Measurements from ENCODE around the gene SSTR5.

The SSTR5 gene

GRCh38 chr16:1105888-1106620 is 33.5 kb downstream of the SSTR5 start:
- H3K4me3 ChIP-seq (ENCODE audit: low read depth, low read length) = no peak overlapping the region
- H3K23ac ChIP-seq (ENCODE audit: low read length) = no peak overlapping the region
- H3K14ac ChIP-seq (ENCODE audit: low read length) = no peak overlapping the region
- no peaks in the 10 kb centered on the region for H3K79me2 ChIP-seq (ENCODE audit: control insufficient read depth, insufficient read depth, low read length, poor library complexity)
- no peak overlapping the region for H3K27ac ChIP-seq (ENCODE audit: low read depth, low read length)
- no peak overlapping the region for H2BK5ac ChIP-seq (ENCODE audit: low read depth, low read length, poor library complexity)
- no peak overlapping the region for H4K91ac ChIP-seq (ENCODE audit: low read depth, low read length)
- no peaks in the 10 kb centered on the region for H3K27me3 ChIP-seq (ENCODE audit: insufficient read depth, low read length)
- no peak overlapping the region for H3K4ac ChIP-seq (ENCODE audit: low read depth, low read length)
- no peaks in the 10 kb centered on the region for H3K36me3 ChIP-seq (ENCODE audit: control insufficient read depth in 1 of 2, insufficient read depth in 2 of 2, low read length in 2 of 2)
- no peak overlapping the region for H2BK12ac ChIP-seq (ENCODE audit: low read length)
- H3K4me2 ChIP-seq (ENCODE audit: low read length) = no peak overlapping the region
- H3K18ac ChIP-seq (ENCODE audit: low read length) = no peak overlapping the region
- no peak overlapping the region for H2AK5ac ChIP-seq (ENCODE audit: low read length)
- no peak overlapping the region for H2AFZ ChIP-seq (ENCODE audit: insufficient read depth, low read length, poor library complexity)
- H3K9me3 ChIP-seq (ENCODE audit: insufficient read depth, low read depth, low read length) = no peaks in the 10 kb centered on the region
- no peak overlapping the region for H4K8ac ChIP-seq (ENCODE audit: low read depth, low read length)
- peaks cover 6% of the 10 kb centered on the region in 2 experiments for H3K4me1 ChIP-seq (ENCODE audit: control insufficient read depth in 1 of 2, insufficient read depth in 2 of 2, low read length in 2 of 2)
- DNase-seq = peak; percentile 32 to 51
- no peak overlapping the region for H4K12ac ChIP-seq (ENCODE audit: low read depth, low read length)
- H3K79me1 ChIP-seq (ENCODE audit: low read length) = peaks cover 3% of the 10 kb centered on the region
- no CpG with 5 or more reads among the region's 26 CpGs for WGBS (ENCODE audit: extremely low coverage, insufficient coverage, insufficient read length)
- H2BK120ac ChIP-seq (ENCODE audit: insufficient read depth, low read length, poor library complexity) = no peak overlapping the region
- no peak overlapping the region for H3K9ac ChIP-seq (ENCODE audit: low read length)

- H3K23ac ChIP-seq (ENCODE audit: low read length) = no peak overlapping the region
- H2BK12ac ChIP-seq (ENCODE audit: low read length) = no peak overlapping the region
- H2BK5ac ChIP-seq (ENCODE audit: low read depth, low read length, poor library complexity) = no peak overlapping the region
- H3K9me3 ChIP-seq (ENCODE audit: insufficient read depth, low read depth, low read length) = no peaks in the 10 kb centered on the region
- no peak for DNase-seq
- peaks cover 6% of the 10 kb centered on the region in 2 experiments for H3K4me1 ChIP-seq (ENCODE audit: control insufficient read depth in 1 of 2, insufficient read depth in 2 of 2, low read length in 2 of 2)
- no peak overlapping the region for H2BK120ac ChIP-seq (ENCODE audit: insufficient read depth, low read length, poor library complexity)
- H2AK5ac ChIP-seq (ENCODE audit: low read length) = no peak overlapping the region
- no peaks in the 10 kb centered on the region for H3K27me3 ChIP-seq (ENCODE audit: insufficient read depth, low read length)
- H4K91ac ChIP-seq (ENCODE audit: low read depth, low read length) = no peak overlapping the region
- no peak overlapping the region for H3K4me2 ChIP-seq (ENCODE audit: low read length)
- H3K14ac ChIP-seq (ENCODE audit: low read length) = no peak overlapping the region
- H3K79me1 ChIP-seq (ENCODE audit: low read length) = peaks cover 3% of the 10 kb centered on the region
- H3K18ac ChIP-seq (ENCODE audit: low read length) = no peak overlapping the region
- H3K27ac ChIP-seq (ENCODE audit: low read depth, low read length) = no peak overlapping the region
- no peak overlapping the region for H2AFZ ChIP-seq (ENCODE audit: insufficient read depth, low read length, poor library complexity)
- no peak overlapping the region for H3K4me3 ChIP-seq (ENCODE audit: low read depth, low read length)
- no peak overlapping the region for H3K4ac ChIP-seq (ENCODE audit: low read depth, low read length)
- H4K8ac ChIP-seq (ENCODE audit: low read depth, low read length) = no peak overlapping the region
- no CpG with 5 or more reads among the region's 16 CpGs for WGBS (ENCODE audit: extremely low coverage, insufficient coverage, insufficient read length)
- no peak overlapping the region for H4K12ac ChIP-seq (ENCODE audit: low read depth, low read length)
- no peaks in the 10 kb centered on the region for H3K36me3 ChIP-seq (ENCODE audit: control insufficient read depth in 1 of 2, insufficient read depth in 2 of 2, low read length in 2 of 2)
- H3K79me2 ChIP-seq (ENCODE audit: control insufficient read depth, insufficient read depth, low read length, poor library complexity) = no peaks in the 10 kb centered on the region
- H3K9ac ChIP-seq (ENCODE audit: low read length) = no peak overlapping the region
Measured at GRCh38 chr16:1106659-1107058, 34.1 kb downstream of the SSTR5 start.

GRCh38 chr16:1107141-1107540 is 34.6 kb downstream of the SSTR5 start:
- H3K27ac ChIP-seq (ENCODE audit: low read depth, low read length) = no peak overlapping the region
- peaks cover 6% of the 10 kb centered on the region in 2 experiments for H3K4me1 ChIP-seq (ENCODE audit: control insufficient read depth in 1 of 2, insufficient read depth in 2 of 2, low read length in 2 of 2)
- no peak overlapping the region for H4K8ac ChIP-seq (ENCODE audit: low read depth, low read length)
- no peak overlapping the region for H2BK120ac ChIP-seq (ENCODE audit: insufficient read depth, low read length, poor library complexity)
- no peak overlapping the region for H3K14ac ChIP-seq (ENCODE audit: low read length)
- no peak overlapping the region for H3K4ac ChIP-seq (ENCODE audit: low read depth, low read length)
- no peak overlapping the region for H3K23ac ChIP-seq (ENCODE audit: low read length)
- no CpG with 5 or more reads among the region's 22 CpGs for WGBS (ENCODE audit: extremely low coverage, insufficient coverage, insufficient read length)
- H3K4me3 ChIP-seq (ENCODE audit: low read depth, low read length) = no peak overlapping the region
- H4K91ac ChIP-seq (ENCODE audit: low read depth, low read length) = no peak overlapping the region
- DNase-seq = no peak
- H4K12ac ChIP-seq (ENCODE audit: low read depth, low read length) = no peak overlapping the region
- H2AK5ac ChIP-seq (ENCODE audit: low read length) = no peak overlapping the region
- no peaks in the 10 kb centered on the region for H3K79me2 ChIP-seq (ENCODE audit: control insufficient read depth, insufficient read depth, low read length, poor library complexity)
- H3K9ac ChIP-seq (ENCODE audit: low read length) = no peak overlapping the region
- no peak overlapping the region for H3K18ac ChIP-seq (ENCODE audit: low read length)
- no peaks in the 10 kb centered on the region for H3K36me3 ChIP-seq (ENCODE audit: control insufficient read depth in 1 of 2, insufficient read depth in 2 of 2, low read length in 2 of 2)
- no peaks in the 10 kb centered on the region for H3K27me3 ChIP-seq (ENCODE audit: insufficient read depth, low read length)
- peaks cover 3% of the 10 kb centered on the region for H3K79me1 ChIP-seq (ENCODE audit: low read length)
- no peak overlapping the region for H2BK5ac ChIP-seq (ENCODE audit: low read depth, low read length, poor library complexity)
- H2BK12ac ChIP-seq (ENCODE audit: low read length) = no peak overlapping the region
- no peak overlapping the region for H2AFZ ChIP-seq (ENCODE audit: insufficient read depth, low read length, poor library complexity)
- no peak overlapping the region for H3K4me2 ChIP-seq (ENCODE audit: low read length)
- H3K9me3 ChIP-seq (ENCODE audit: insufficient read depth, low read depth, low read length) = no peaks in the 10 kb centered on the region

GRCh38 chr16:1107731-1108130 is 35.2 kb downstream of the SSTR5 start:
- H3K79me1 ChIP-seq (ENCODE audit: low read length) = peaks cover 3% of the 10 kb centered on the region
- no peak overlapping the region for H2AK5ac ChIP-seq (ENCODE audit: low read length)
- H3K14ac ChIP-seq (ENCODE audit: low read length) = no peak overlapping the region
- no peaks in the 10 kb centered on the region for H3K79me2 ChIP-seq (ENCODE audit: control insufficient read depth, insufficient read depth, low read length, poor library complexity)
- H3K23ac ChIP-seq (ENCODE audit: low read length) = no peak overlapping the region
- no CpG with 5 or more reads among the region's 12 CpGs for WGBS (ENCODE audit: extremely low coverage, insufficient coverage, insufficient read length)
- H3K9me3 ChIP-seq (ENCODE audit: insufficient read depth, low read depth, low read length) = no peaks in the 10 kb centered on the region
- H3K27ac ChIP-seq (ENCODE audit: low read depth, low read length) = no peak overlapping the region
- no peak overlapping the region for H3K18ac ChIP-seq (ENCODE audit: low read length)
- H3K4me1 ChIP-seq (ENCODE audit: control insufficient read depth in 1 of 2, insufficient read depth in 2 of 2, low read length in 2 of 2) = peaks cover 6% of the 10 kb centered on the region in 2 experiments
- H2AFZ ChIP-seq (ENCODE audit: insufficient read depth, low read length, poor library complexity) = no peak overlapping the region
- no peak overlapping the region for H2BK120ac ChIP-seq (ENCODE audit: insufficient read depth, low read length, poor library complexity)
- H4K12ac ChIP-seq (ENCODE audit: low read depth, low read length) = no peak overlapping the region
- H3K4ac ChIP-seq (ENCODE audit: low read depth, low read length) = no peak overlapping the region
- H2BK12ac ChIP-seq (ENCODE audit: low read length) = no peak overlapping the region
- no peak overlapping the region for H4K8ac ChIP-seq (ENCODE audit: low read depth, low read length)
- no peaks in the 10 kb centered on the region for H3K36me3 ChIP-seq (ENCODE audit: control insufficient read depth in 1 of 2, insufficient read depth in 2 of 2, low read length in 2 of 2)
- no peak for DNase-seq
- H3K27me3 ChIP-seq (ENCODE audit: insufficient read depth, low read length) = no peaks in the 10 kb centered on the region
- H4K91ac ChIP-seq (ENCODE audit: low read depth, low read length) = no peak overlapping the region
- H3K4me2 ChIP-seq (ENCODE audit: low read length) = no peak overlapping the region
- no peak overlapping the region for H3K9ac ChIP-seq (ENCODE audit: low read length)
- no peak overlapping the region for H2BK5ac ChIP-seq (ENCODE audit: low read depth, low read length, poor library complexity)
- no peak overlapping the region for H3K4me3 ChIP-seq (ENCODE audit: low read depth, low read length)
